GM18502 (cell line): ENCODE results near the gene EFNA3.
"Not testable (repeated sequence)": the region's sequence is repeated elsewhere in the genome, so short reads cannot be mapped to it uniquely, and the experiment has no call there.

ENCODE experiments used
- ATAC-seq: cut with Tn5 transposase; IDR thresholded peaks from one replicate; pipeline ENCODE4 v1.9.1; 2021; ENCODE audit warnings: mild to moderate bottlenecking; ENCODE audit not compliant: unreplicated experiment, poor library complexity

Gene EFNA3

DNA sequence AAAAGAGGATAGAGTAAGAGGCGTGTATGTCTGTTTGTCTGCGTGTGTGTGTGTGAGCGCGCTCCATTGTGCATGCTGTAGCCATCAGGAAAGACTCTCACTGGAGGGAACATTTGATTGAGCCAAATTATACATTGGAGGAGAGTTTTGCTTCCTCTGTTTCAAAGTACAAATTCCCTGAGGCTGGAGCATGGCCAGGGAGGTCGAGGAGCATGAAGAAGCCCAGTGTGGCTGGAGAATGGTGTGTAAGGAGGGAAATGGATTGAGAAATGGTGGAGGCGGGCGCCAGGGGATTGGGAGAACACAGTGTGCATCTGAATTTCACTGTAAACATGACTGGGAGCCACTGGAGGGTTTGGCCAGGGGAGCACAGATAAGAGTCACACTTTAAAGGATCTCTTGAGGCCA is 27.0 kb downstream of the EFNA3 start:
- no peak for ATAC-seq

DNA sequence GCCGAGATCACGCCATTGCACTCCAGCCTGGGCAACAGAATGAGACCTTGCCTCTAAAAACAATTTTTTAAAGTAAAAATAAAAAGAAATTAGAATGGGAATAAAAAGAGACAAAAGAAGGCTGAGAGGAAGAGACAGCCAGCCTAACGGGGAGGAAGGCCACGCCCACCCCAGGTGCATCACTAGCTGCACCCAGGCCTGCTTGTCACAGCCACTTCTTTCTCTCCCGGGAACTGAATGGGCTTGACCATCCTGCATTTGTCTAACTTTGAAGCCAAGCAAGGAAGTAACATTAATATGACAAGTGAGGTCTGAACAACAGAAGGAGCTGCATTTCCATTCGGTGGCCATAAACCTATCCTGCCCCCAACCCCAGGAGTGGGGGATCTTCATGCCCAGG is 28.2 kb downstream of the EFNA3 start:
- ATAC-seq = no peak

GRCh38 chr1:155107309-155108264 is 28.9 kb downstream of the EFNA3 start:
- ATAC-seq = no peak

- ATAC-seq = no peak
Observed at GRCh38 chr1:155108296-155108695, 29.7 kb downstream of the EFNA3 start.

DNA sequence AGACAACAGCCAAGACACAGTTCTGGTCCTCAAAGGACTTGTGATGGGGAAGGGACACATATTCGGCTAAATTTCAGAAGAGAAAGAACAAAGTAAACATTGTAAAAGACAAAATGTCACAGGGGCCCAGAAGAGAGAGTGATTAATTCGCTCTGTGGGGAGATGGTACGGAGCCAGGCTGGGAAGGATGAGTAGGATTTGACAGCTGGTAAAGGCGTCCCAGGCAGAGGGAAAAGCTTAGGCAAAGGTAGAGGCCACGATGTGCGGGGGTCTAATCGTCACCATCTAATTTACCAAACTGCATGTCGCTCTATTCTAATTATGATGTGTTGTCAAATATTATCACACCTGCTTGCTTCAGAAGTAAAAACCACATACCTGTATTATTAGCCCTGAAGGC is 31.7 kb downstream of the EFNA3 start:
- ATAC-seq = no peak

DNA sequence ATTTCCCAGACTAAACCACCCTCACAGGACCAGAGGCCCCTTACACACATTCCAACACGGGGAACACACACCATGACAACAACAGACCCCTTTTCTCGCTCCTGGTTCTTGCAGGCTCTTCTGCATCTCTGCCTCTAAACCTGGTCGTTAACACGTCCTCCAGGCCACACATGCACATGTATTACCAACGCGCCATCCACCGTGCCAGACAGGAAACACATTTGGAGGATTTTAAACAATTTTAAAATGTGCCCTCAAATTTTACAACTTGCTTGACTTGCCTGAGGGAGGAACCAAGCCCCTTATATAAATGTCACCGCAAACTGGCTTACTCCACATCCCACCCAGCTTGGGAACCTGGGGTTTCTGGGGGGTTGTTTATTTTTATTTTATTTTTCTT is 32.2 kb downstream of the EFNA3 start:
- no peak for ATAC-seq

- ATAC-seq = no peak
Observed at GRCh38 chr1:155113450-155113980, 34.9 kb downstream of the EFNA3 start.

GRCh38 chr1:155116113-155116764 is 37.6 kb downstream of the EFNA3 start:
- ATAC-seq = no peak

GRCh38 chr1:155117610-155118009 is 39.0 kb downstream of the EFNA3 start:
- ATAC-seq = no peak

GRCh38 chr1:155118090-155118489 is 39.5 kb downstream of the EFNA3 start:
- not testable (repeated sequence) for ATAC-seq

DNA sequence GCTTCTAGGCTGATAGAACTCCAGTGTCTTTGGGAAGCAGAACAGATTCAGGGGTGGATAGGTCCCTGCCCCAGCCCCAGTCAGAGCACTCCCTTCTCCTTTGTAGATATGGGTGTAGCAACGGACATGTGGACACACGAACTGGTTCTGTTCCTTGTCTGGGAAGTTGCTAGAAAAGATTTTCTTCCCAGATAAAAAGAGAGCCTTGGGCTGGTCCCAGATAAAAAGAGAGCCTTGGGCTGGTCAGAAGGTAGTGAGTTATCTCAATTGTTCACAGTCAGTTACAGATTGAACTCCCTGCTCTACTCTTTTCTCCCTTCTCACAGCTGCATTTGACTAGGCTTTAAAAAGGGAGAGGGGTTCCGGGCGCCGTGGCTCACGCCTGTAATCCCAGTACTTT is 41.6 kb downstream of the EFNA3 start:
- no peak for ATAC-seq

DNA sequence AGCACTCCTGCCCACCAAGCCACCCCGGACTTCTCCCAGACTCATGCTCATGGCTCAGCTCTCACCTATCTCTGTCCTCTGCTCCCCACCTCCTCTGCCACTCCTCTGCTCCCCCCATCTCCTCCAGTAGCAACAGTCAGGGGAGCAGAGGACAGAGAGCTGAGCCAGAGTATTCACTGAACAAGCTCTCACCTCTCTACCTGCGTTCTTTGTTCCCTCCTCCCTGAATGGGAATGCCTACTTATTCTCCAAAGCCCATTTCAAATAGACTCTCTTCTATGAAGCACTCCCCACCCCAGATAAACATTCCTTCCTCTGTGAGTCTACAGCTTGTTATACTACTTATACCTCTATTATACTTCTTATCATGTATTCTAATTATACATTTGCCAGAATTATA is 42.6 kb downstream of the EFNA3 start:
- no peak for ATAC-seq

DNA sequence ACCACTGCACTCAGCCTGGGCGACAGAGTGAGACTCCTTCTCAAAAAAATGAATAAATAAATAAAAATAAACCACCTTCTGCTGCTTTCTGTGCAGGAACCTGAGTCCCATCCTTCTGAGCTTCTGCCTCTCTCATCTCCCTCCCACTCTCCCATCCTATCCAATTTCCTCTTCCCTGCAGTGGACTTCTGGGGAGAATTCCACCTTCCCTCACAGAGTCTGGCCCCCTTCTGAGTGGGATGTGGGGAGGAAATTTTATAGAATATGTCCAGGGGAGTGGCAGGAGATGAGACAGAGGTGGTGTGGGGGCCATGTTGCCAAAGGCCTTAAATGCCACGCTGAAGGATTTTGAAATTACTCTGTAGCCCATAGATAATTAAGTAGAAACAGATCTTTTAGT is 43.7 kb downstream of the EFNA3 start:
- ATAC-seq = no peak

DNA sequence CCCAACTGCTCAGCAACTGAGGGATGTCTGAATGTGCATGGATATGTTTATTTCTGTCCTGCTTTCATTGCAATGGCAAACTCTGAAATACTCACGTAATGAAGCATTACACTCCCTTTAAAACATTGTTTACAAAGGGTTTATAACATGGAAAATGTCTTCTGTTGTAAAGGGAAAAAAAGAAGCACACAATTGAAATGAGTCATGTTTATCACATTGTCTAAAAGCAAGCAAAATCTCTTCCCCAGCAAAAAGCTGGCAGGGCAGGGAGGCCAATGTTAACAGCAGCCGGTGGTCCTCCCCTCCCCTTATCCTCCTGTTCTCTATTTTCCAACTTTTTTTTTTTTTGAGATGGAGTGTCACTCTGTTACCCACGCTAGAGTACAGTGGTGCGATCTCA is 45.2 kb downstream of the EFNA3 start:
- no peak for ATAC-seq

DNA sequence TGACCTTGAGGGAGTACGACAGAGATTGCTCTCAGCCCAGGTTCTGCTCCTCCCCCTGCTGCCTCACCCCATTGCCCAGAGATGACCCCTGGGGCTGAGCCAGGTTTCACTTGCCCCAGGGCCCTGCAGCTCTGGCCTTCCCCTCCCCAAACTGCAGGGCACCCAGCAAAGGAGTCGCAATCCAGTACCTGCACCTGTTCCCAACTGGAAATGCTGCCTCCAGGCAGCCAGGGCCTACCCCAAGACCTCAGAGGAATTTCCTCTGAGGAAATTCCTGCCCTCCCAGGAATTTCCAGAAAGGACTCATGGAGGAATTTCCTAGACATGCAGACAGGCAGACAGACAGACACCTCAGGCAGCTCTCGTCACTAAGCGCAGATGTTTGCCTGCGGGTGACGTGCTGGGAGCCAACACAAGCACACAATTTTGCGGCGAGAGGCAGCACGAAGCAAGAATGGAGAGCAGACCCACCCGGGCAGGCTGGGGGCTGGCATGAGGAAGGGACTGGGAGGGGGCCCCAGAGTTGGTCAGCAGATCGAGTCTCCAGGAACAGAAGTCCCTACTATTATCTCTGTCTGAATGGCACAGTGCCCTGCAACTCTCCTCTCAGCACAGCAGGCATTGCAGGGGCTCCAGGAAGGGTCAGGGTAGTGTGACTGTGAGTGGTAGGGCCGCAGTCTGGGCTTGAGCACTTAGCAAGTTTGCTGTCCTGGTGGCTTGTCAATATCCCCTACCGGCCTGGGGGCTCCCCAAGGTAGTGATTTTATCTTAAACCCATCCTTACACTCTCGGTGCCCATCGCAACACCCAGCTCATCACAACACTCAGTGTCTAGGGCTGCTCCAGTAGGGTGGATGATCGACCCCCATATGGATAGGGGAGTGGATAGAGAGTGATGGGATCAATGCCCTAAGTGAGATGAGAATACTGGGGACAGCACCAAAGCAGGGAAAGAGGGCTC is 46.1 kb downstream of the EFNA3 start:
- no peak for ATAC-seq

DNA sequence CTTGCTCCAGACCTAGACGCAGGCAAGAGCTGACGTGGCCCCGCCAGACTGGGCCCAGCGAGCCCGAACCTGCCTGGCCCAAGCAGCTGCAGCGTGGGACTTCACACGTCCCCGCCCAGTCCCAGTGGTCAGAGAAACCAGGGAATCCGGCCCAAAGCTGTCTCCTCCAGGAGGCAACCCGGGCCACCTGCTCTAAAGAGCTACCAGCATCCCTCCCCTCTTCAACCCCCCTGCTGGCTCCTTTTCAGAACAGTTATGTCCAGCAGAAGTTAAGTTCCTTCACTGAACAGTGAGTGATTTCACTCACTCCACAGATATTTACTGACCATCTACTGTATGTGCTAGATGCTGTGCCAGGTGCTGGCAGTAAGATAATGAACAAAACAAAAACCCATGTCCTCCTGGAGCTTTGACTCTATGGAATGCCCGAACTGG is 46.9 kb downstream of the EFNA3 start:
- ATAC-seq = no peak

DNA sequence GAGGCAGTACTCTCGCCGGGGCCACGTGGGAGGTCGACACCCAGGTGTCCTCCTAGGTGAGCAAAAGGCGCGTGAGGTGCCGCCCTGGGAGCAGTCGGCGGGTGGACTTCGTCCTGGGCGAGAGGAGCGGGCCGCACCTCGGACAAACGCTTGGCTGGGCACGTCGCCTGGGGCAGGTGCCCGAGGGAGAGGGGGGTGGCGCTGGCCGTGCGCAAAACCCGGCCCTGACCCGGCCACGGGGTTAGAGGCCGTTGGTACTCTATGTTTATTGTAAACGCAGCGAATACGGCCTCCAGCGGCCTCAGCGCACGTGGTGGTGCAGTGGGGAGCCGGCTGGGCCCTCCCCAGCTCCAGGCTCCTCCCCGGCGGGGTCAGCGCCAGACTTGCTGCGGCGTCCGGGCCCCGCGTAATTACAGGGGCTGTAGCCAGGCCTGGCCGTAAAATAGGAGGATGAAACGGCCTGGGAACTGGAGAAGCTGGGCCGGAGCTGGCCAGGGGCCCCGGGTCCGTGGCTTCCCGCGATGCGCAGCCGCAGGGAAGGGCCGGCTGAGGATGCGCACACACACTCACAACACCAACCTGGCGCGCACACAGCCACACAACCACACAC is 47.4 kb downstream of the EFNA3 start:
- no peak for ATAC-seq

GRCh38 chr1:155126556-155127104 is 48.0 kb downstream of the EFNA3 start:
- no peak for ATAC-seq

- no peak for ATAC-seq
Observed at GRCh38 chr1:155127105-155127966, 48.7 kb downstream of the EFNA3 start, which contains the start of gene EFNA1. Gene EFNA1, plus strand, starts transcription at chr1:155127876. Its CDS starts 102 bp downstream, at chr1:155127978.
